Fibroblast of skin of scalp (primary cell): Measurements from ENCODE around the gene ZNF438.

Experiments used
- DNase-seq: peaks from one replicate; pipeline ENCODE4 v3.0.0-alpha.2; 2013

The ZNF438 gene

GRCh38 chr10:30877111-30877510 is 154.6 kb downstream of the ZNF438 start:
- DNase-seq, result peak; percentile 7

GRCh38 chr10:30873411-30873810 is 158.3 kb downstream of the ZNF438 start:
- no peak for DNase-seq

GRCh38 chr10:30870896-30871295 is 160.8 kb downstream of the ZNF438 start:
- DNase-seq, result no peak

GRCh38 chr10:30869566-30869965 is 162.1 kb downstream of the ZNF438 start:
- DNase-seq, result no peak

- DNase-seq, result no peak
Measured at GRCh38 chr10:30868611-30869010, 163.1 kb downstream of the ZNF438 start.

GRCh38 chr10:30866896-30867295 is 164.8 kb downstream of the ZNF438 start:
- no peak for DNase-seq

GRCh38 chr10:30865141-30865926 is 166.3 kb downstream of the ZNF438 start:
- DNase-seq, result no peak

GRCh38 chr10:30863516-30864210 is 168.0 kb downstream of the ZNF438 start:
- no peak for DNase-seq

- peak; percentile 7 for DNase-seq
Measured at GRCh38 chr10:30862486-30862885, 169.2 kb downstream of the ZNF438 start.

GRCh38 chr10:30861976-30862375 is 169.7 kb downstream of the ZNF438 start:
- DNase-seq, result no peak

GRCh38 chr10:30861221-30861620 is 170.4 kb downstream of the ZNF438 start:
- no peak for DNase-seq

- peak; percentile 6 for DNase-seq
Measured at GRCh38 chr10:30858499-30858898, 173.2 kb downstream of the ZNF438 start.

GRCh38 chr10:30857803-30858202 is 173.9 kb downstream of the ZNF438 start:
- peak; percentile 16 for DNase-seq

- DNase-seq, result no peak
Measured at GRCh38 chr10:30855131-30855530, 176.5 kb downstream of the ZNF438 start.

GRCh38 chr10:30854656-30855055 is 177.0 kb downstream of the ZNF438 start:
- no peak for DNase-seq

- no peak for DNase-seq
Measured at GRCh38 chr10:30853066-30853465, 178.6 kb downstream of the ZNF438 start.

GRCh38 chr10:30850776-30851175 is 180.9 kb downstream of the ZNF438 start:
- DNase-seq, result no peak

- DNase-seq, result no peak
Measured at GRCh38 chr10:30849231-30850035, 182.2 kb downstream of the ZNF438 start.

- DNase-seq, result no peak
Measured at GRCh38 chr10:30848396-30849032, 183.2 kb downstream of the ZNF438 start.

GRCh38 chr10:30847642-30848041 is 184.0 kb downstream of the ZNF438 start:
- DNase-seq, result no peak

GRCh38 chr10:30847199-30847598 is 184.5 kb downstream of the ZNF438 start:
- no peak for DNase-seq

GRCh38 chr10:30846710-30847109 is 185.0 kb downstream of the ZNF438 start:
- no peak for DNase-seq

- no peak for DNase-seq
Measured at GRCh38 chr10:30842894-30843293, 188.8 kb downstream of the ZNF438 start.
